ENCODE results near the gene SV2A.
"Not testable (repeated sequence)": the region's sequence is repeated elsewhere in the genome, so short reads cannot be mapped to it uniquely, and the experiment has no call there.

Gene SV2A

DNA sequence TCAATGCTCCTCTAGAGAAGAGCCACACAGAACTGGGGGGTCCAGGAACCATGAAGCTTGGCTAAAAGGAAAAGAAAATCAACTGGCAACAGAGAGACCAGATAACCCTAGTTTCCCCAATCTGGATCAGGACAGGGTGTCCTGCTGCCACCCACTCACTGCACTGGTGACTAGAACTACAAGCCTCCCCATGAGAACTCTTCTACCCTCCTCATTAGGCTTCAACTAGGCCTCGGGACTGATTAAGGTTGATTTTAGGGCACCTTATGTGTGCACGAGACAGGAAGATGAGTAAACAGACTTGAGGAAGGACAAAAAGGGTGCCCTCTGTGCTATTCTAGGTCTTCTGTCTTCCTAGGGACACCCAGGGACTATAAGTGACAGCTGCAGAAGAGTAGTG lies 12.2 kb upstream of the SV2A start:
- no peak for DNase-seq (ENCODE audit: low spot score)

DNA sequence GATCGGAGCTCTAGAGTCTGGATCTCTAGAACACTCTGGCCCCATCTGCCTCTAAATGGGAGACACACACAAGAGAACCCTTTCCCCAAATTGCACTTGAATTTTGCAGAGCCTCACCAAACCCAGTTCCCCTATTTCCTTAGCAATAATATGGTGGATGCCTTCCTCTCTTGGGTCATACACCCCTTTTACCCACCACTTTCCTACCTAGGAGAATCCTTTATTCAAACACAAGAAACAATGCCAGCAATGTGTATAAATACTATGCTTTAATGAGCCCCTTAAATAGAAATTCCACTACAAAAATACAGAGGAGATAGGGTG lies 10.7 kb upstream of the SV2A start:
- DNase-seq (ENCODE audit: low spot score), result no peak

DNA sequence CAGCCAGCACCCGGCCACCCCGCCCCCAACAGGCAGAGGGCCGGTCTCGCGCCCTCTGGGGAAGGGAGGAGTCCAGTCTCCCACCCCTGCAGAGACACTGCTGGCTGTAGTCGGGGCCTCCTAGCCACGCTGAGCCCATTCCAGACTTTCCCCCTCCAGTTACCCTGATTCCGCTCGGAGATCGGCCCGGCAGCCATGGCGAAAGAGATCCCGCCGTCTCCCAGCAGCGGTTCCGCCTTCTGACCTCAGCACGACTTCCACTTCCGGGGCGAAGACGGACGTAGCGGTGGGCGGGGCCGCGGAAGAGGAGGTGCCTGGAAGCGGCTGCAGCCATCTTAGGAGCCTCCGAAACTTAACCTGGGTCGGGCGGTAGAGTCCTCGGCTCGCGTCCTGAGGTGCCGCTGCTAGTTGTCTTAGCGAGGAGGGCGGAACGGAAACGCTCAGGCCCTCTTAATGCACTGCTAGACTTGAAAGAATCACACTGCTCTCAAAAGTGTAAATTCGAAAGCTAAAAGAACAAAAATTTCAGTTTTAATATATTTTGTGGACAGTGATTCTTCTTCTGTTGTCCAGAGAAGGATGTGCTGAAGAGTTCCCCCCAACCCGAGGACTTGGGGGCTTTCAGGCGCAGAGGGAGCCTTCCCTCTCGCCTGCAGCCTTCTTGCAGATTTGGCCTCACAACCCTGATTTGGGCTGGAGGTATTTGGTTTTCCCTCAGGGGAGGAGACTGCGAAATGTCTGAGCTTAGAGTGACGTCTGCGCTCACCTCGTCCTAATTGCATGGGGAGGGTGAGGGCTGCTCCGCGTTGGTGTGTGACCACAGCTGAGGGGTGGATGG lies 10.1 kb upstream of the SV2A start, which contains the start of gene SF3B4:
Gene SF3B4 (minus strand): TSS at position 241 of the 838 bp plus-strand sequence. CDS start 44 bp downstream, at position 197.
- DNase-seq (ENCODE audit: low spot score), result peak; percentile 96

- no peak for DNase-seq (ENCODE audit: low spot score)
Observed at GRCh38 chr1:149927056-149927562, 9.5 kb upstream of the SV2A start.

GRCh38 chr1:149926296-149926695 lies 8.7 kb upstream of the SV2A start:
- no peak for DNase-seq (ENCODE audit: low spot score)

DNA sequence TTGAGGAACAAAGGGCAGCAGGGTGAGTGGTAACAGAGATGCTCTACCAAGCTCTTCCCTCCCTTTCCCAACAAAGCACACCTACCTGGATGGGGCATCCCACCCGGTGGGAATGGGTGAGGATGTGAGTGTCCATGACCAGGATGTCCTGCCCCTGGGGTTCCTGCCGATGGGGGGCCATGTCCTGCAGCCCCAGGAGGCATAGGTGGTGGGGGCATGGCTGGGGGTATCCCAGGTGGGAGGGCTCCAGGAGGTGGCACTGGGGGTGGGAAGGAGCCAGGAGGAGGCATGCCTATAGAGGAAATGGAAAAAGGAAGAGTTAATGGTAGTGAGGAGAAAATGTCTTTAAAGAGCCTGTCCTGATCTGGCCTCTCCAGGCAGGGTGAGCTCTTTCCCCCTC lies 8.1 kb upstream of the SV2A start:
- no peak for DNase-seq (ENCODE audit: low spot score)

- no peak for DNase-seq (ENCODE audit: low spot score)
Observed at GRCh38 chr1:149925345-149925744, 7.7 kb upstream of the SV2A start.

DNA sequence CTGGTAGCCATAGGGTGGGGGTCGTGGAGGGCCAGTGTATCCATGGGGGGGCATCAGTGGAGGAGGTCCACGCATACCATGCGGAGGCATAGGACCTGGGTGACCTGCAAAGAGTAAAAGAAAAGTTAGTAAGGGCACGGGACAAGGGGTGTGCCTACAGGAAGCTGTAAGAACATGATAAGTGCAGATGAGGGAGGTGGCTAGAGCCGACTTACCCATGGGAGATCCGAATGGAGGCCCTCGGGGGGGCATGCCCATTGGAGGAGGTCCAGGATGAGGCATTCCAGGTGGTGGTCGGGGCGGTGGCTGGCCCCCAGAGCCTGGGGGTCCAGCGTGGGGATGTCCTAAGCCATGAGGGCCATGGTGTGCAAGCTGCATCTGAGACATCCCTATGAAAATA lies 6.0 kb upstream of the SV2A start:
- DNase-seq (ENCODE audit: low spot score), result no peak

GRCh38 chr1:149916898-149917252 lies 769 bp downstream of the SV2A start:
- DNase-seq (ENCODE audit: low spot score), result no peak

GRCh38 chr1:149916193-149916897 lies 1.3 kb downstream of the SV2A start:
- no peak for DNase-seq (ENCODE audit: low spot score)

DNA sequence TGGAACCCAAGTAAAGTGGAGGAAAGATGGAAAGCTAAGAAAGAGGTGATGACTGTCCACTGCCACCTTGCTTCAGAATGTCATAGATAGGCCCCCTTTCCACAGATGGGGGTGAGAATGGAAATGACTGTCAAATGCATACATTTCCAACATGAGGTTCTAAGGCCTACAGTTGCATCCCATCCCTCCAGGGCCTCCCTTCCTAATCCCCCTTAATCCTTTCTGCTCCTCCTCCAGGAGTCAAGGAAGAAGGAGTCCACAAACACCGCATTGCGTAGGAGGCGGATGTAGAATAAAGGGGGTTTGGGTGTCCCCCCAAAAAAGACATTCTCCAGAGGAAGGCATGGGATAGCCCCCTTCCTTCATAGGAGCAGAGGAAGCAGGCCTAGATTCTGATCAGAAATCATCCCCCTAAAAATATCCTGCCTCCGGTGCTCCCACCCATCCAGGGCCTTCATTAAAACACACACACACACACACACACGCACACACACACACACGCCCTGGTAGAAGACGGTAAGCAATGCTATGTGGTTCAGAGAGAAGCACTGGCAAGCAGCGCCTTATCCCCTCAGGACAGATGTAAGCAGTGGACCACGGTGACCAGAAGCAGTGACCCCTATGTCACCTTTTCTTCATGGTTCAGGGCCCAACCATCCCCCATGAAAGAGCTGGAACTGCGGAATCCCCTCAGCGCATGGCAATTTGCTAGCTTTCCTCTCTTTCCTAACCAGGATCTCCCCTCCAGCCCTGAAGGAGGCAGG lies 2.0 kb downstream of the SV2A start:
- no peak for DNase-seq (ENCODE audit: low spot score)

DNA sequence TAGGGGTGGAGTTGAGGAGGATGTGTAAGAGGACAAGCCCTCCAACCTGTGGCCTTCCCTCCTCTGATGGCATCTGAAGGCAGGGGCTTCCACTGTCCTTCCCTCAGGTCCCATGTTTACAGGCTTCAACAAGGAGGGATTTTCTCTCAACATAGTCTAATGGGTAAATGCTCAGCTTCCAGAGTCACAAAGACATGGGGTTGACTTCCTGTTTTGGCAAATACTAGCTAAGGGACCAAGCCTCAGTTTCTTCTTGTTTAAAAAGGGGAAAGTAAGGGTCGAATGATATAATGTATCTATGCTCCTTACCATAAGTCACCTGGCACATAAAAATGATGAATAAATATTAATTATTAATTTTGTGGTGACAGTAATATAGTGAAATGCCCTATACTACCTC lies 3.1 kb downstream of the SV2A start:
- DNase-seq (ENCODE audit: low spot score), result no peak

DNA sequence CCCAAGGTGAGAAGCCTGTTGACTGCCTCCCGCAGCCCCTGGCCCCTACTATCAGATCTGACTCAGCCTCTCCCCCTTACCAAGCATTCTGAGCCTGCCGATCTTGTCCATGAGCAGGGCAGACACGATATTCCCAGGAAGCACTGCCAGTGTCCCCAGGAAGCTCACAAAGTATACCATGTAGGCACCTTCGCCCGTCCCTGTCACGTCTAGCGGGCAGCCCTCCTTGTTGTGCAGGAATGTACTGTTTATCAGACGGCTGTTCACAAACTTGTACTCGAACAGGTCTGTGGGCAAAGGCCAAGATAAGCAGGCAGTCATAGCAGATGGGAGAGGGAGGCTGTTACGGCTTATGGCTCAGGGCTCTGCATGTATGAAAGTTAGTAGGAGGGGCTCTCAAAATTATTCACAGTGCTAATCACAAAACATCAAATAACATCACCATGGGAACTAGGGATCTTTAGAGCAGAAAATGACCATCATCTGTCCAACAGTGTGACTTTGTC lies 11.0 kb downstream of the SV2A start:
- DNase-seq (ENCODE audit: low spot score), result no peak

GRCh38 chr1:149903836-149904491 lies 13.7 kb downstream of the SV2A start:
- no peak for DNase-seq (ENCODE audit: low spot score)

DNA sequence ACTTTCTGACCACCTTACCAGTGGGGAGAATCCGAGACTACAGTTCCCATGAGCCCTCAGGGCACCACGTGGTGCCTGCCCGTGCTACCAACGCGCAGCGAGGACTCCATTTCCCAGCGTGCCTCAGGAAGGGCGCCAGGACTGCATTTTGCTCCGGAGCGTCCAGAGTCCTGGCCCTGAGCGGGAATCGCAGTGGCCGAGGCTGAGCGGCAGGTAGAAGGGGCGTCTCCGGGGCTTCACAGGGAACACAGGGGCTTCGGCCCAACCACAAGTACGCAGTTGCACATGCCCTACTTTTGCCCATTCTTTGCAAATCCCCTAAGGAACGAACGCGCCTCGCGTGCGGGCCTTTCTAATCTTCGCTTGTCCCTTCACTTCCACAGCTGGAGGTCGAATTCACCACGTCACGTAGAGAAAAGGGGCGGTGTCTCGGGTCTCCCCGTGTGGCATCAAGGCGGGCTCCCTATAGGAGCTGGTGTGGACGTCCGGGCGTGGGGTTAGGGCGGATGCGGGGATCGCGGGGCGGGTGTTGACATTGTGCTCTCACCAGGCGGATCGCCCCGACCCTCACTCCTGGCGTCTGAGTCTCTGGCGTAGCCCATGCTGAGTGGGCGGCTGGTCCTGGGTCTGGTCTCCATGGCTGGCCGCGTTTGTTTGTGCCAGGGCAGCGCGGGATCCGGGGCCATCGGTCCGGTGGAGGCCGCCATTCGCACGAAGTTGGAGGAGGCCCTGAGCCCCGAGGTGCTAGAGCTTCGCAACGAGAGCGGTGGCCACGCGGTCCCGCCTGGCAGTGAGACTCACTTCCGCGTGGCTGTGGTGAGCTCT lies 18.0 kb downstream of the SV2A start, which contains the start of gene BOLA1:
Gene BOLA1 (plus strand): TSS at position 109 of the 825 bp plus-strand sequence. CDS start 492 bp downstream, at position 601.
- DNase-seq (ENCODE audit: low spot score), result peak; percentile 94

DNA sequence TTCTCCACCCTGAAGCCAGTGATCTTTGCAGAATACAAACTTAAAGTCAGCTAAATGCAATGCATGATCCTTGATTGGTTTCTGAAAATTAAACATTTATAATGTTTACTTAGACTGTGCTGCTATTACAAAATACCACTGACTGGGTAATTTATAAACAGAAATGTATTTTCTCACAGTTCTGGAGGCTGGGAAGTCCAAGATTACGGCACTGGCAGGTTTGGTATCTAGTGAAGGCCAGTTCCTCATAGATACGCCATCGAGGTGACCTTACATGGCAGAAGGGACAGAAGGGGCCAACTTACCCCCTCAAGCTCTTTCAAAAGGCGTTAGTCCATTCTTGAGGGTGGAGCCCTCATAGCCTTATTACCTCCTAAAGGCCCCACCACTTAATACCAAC lies 21.1 kb downstream of the SV2A start:
- no peak for DNase-seq (ENCODE audit: low spot score)

DNA sequence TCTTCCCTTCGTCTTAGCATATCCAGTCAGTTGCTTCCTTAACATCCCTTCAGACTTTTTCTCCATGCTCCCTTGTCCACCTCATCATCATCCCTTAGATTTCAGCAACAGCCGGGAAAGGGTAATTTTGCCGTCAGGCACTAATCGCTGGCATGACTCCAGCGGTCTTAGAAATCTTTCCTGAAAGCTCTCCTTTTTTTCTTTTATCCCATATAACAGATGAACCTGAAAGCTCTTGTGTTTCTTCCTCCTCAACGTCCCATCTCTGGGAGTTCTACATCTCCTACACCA lies 28.7 kb downstream of the SV2A start:
- DNase-seq (ENCODE audit: low spot score), result no peak

GRCh38 chr1:149888247-149888998 lies 29.2 kb downstream of the SV2A start:
- peak; percentile 92 for DNase-seq (ENCODE audit: low spot score)

DNA sequence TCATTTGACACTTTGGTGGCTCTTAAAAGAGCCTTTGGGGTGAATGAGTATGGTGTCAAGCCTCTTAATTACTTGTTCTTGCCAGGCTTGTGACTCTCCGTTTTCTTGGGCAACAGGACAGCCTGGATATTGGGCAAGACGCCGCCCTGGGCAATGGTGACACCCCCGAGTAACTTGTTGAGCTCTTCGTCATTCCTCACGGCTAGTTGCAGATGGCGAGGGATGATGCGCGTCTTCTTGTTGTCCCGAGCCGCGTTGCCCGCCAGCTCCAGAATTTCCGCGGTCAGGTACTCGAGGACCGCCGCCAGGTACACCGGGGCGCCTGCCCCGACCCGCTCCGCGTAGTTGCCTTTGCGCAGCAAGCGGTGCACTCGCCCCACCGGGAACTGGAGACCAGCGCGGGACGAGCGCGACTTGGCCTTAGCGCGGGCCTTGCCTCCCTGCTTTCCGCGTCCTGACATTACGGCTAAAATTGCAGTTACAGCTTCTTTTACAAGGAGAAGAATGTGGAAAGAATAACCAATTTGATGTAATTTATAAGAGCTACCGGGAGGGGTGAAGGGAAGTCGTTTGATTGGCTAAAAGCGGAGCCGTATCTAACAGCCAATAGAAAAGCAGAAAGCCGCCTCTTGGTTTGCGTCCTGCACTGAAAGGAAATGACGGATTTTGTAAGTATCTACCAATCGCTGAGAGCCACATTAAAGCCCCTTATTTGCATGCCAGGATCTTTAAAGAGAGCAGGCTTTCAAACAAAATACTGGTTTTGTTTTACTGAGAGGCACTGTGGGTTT lies 30.0 kb downstream of the SV2A start:
- peak; percentile 87 for DNase-seq (ENCODE audit: low spot score)

DNA sequence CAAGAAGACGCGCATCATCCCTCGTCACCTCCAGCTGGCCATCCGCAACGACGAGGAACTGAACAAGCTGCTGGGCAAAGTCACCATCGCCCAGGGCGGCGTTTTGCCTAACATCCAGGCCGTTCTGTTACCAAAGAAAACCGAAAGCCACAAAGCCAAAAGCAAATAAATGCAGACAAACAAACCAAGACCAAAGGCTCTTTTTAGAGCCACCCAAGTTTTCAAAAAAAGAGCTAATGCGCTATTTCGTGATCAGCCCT lies 30.5 kb downstream of the SV2A start:
- DNase-seq (ENCODE audit: low spot score), result not testable (repeated sequence)

Measured in left forelimb (tissue), 1 donor.